ENCODE data around the gene ZNF277. TPM values are rescaled to one million over a fixed set of nuclear protein-coding genes. Genes with fewer than 3 reads are reported as not detected.
A peak's percentile ranks its signal among the peaks of the same experiment; 100 is the strongest.

ZNF277 gene
- total RNA-seq, 4 donors from 2014 or later: 18.3 to 25.6 (median 19.5) TPM

GRCh38 chr7:112204499-112205342, 1.8 kb upstream of the ZNF277 start:
- DNase-seq: no peak
- Histone ChIP-seq H3K27ac (peak overlapping the region; percentile 50 to 80 (median 76)), H3K9me3 (no peaks in the 10 kb centered on the region), H3K27me3 (no peaks in the 10 kb centered on the region), H3K4me3 (peak overlapping the region; percentile 76 to 95 (median 91)), H3K4me1 (peaks cover 0 to 5% (median 2%) of the 10 kb centered on the region in 4 donors), H3K36me3 (no peaks in the 10 kb centered on the region)
- TF ChIP-seq, protein P1, sequence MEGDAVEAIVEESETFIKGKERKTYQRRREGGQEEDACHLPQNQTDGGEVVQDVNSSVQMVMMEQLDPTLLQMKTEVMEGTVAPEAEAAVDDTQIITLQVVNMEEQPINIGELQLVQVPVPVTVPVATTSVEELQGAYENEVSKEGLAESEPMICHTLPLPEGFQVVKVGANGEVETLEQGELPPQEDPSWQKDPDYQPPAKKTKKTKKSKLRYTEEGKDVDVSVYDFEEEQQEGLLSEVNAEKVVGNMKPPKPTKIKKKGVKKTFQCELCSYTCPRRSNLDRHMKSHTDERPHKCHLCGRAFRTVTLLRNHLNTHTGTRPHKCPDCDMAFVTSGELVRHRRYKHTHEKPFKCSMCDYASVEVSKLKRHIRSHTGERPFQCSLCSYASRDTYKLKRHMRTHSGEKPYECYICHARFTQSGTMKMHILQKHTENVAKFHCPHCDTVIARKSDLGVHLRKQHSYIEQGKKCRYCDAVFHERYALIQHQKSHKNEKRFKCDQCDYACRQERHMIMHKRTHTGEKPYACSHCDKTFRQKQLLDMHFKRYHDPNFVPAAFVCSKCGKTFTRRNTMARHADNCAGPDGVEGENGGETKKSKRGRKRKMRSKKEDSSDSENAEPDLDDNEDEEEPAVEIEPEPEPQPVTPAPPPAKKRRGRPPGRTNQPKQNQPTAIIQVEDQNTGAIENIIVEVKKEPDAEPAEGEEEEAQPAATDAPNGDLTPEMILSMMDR (IDR thresholded peaks at IDR 0.05): no peak
- TF ChIP-seq POLR2A (IDR thresholded peaks at IDR 0.05): no peak

- DNase-seq: peak; percentile 24 to 70 (median 63)
- Histone ChIP-seq H3K27ac (peak overlapping the region; percentile 50 to 80 (median 76)), H3K36me3 (no peaks in the 10 kb centered on the region), H3K9me3 (no peaks in the 10 kb centered on the region), H3K4me1 (peaks cover 0 to 7% (median 2%) of the 10 kb centered on the region in 4 donors), H3K27me3 (no peaks in the 10 kb centered on the region), H3K4me3 (peak overlapping the region; percentile 76 to 95 (median 91))
- TF ChIP-seq, protein P1 (IDR thresholded peaks at IDR 0.05): no peak
- TF ChIP-seq POLR2A (IDR thresholded peaks at IDR 0.05): no peak
Measured at GRCh38 chr7:112205343-112206237, 905 bp upstream of the ZNF277 start.

- no peaks in the 10 kb centered on the region for H3K36me3 ChIP-seq
- peak overlapping the region; percentile 76 to 95 (median 91) for H3K4me3 ChIP-seq
- H3K27ac ChIP-seq: peak overlapping the region; percentile 78 to 84 (median 80)
- no peak for DNase-seq
- no peaks in the 10 kb centered on the region for H3K9me3 ChIP-seq
- no peak for TF ChIP-seq POLR2A (IDR thresholded peaks at IDR 0.05)
- TF ChIP-seq, protein P1 (IDR thresholded peaks at IDR 0.05): no peak
- H3K27me3 ChIP-seq: no peaks in the 10 kb centered on the region
- H3K4me1 ChIP-seq: peaks cover 0 to 13% (median 2%) of the 10 kb centered on the region in 4 donors
Measured at GRCh38 chr7:112206991-112207592, 597 bp downstream of the ZNF277 start.

GRCh38 chr7:112207765-112208164, 1.3 kb downstream of the ZNF277 start:
- Histone ChIP-seq H3K4me1 (peaks cover 0 to 13% (median 2%) of the 10 kb centered on the region in 4 donors), H3K9me3 (no peaks in the 10 kb centered on the region), H3K4me3 (no peak overlapping the region), H3K27me3 (no peaks in the 10 kb centered on the region), H3K36me3 (no peaks in the 10 kb centered on the region), H3K27ac (no peak overlapping the region)
- TF ChIP-seq, protein P1 (IDR thresholded peaks at IDR 0.05): no peak
- no peak for TF ChIP-seq POLR2A (IDR thresholded peaks at IDR 0.05)
- DNase-seq: no peak

- no peaks in the 10 kb centered on the region for H3K9me3 ChIP-seq
- no peaks in the 10 kb centered on the region for H3K36me3 ChIP-seq
- TF ChIP-seq POLR2A (IDR thresholded peaks at IDR 0.05): no peak
- TF ChIP-seq, protein P1 (IDR thresholded peaks at IDR 0.05): no peak
- no peak for DNase-seq
- H3K4me3 ChIP-seq: no peak overlapping the region
- H3K27me3 ChIP-seq: no peaks in the 10 kb centered on the region
- H3K27ac ChIP-seq: no peak overlapping the region
- H3K4me1 ChIP-seq: peaks cover 0 to 13% (median 0%) of the 10 kb centered on the region in 4 donors
Measured at GRCh38 chr7:112211348-112211907, 4.9 kb downstream of the ZNF277 start.
